22Rv1 (cell line): Measurements from ENCODE around the gene FADS2.

Experiments
- H3K27ac ChIP-seq: fragments of 450-650 bp; 2 replicates; pipeline ENCODE4 v1.5.1; 2017
- ZFX ChIP-seq: fragments of 450-650 bp; IDR thresholded peaks from 2 replicates; pipeline ENCODE4 v1.6.1; 2017; ENCODE audit warnings: antibody characterized with exemption, borderline replicate concordance
- TF ChIP-seq, protein P1 (sequence below): fragments of 450-650 bp; IDR thresholded peaks from 2 replicates; pipeline ENCODE4 v1.5.1; 2017; ENCODE audit warnings: mild to moderate bottlenecking

Gene FADS2

DNA sequence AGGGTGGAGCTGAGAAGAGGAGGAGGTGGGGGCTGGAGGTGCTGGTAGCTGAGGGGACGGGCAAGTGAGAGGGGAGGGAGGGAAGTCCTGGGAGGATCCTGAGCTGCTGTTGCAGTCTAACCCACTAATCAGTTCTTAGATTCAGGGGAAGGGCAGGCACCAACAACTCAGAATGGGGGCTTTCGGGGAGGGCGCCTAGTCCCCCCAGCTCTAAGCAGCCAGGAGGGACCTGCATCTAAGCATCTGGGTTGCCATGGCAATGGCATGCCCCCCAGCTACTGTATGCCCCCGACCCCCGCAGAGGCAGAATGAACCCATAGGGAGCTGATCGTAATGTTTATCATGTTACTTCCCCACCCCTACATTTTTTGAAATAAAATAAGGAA, 38.9 kb downstream of the FADS2 start:
- no peak overlapping the region for H3K27ac ChIP-seq
- TF ChIP-seq ZFX: no peak
- TF ChIP-seq, protein P1, sequence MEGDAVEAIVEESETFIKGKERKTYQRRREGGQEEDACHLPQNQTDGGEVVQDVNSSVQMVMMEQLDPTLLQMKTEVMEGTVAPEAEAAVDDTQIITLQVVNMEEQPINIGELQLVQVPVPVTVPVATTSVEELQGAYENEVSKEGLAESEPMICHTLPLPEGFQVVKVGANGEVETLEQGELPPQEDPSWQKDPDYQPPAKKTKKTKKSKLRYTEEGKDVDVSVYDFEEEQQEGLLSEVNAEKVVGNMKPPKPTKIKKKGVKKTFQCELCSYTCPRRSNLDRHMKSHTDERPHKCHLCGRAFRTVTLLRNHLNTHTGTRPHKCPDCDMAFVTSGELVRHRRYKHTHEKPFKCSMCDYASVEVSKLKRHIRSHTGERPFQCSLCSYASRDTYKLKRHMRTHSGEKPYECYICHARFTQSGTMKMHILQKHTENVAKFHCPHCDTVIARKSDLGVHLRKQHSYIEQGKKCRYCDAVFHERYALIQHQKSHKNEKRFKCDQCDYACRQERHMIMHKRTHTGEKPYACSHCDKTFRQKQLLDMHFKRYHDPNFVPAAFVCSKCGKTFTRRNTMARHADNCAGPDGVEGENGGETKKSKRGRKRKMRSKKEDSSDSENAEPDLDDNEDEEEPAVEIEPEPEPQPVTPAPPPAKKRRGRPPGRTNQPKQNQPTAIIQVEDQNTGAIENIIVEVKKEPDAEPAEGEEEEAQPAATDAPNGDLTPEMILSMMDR: no peak

DNA sequence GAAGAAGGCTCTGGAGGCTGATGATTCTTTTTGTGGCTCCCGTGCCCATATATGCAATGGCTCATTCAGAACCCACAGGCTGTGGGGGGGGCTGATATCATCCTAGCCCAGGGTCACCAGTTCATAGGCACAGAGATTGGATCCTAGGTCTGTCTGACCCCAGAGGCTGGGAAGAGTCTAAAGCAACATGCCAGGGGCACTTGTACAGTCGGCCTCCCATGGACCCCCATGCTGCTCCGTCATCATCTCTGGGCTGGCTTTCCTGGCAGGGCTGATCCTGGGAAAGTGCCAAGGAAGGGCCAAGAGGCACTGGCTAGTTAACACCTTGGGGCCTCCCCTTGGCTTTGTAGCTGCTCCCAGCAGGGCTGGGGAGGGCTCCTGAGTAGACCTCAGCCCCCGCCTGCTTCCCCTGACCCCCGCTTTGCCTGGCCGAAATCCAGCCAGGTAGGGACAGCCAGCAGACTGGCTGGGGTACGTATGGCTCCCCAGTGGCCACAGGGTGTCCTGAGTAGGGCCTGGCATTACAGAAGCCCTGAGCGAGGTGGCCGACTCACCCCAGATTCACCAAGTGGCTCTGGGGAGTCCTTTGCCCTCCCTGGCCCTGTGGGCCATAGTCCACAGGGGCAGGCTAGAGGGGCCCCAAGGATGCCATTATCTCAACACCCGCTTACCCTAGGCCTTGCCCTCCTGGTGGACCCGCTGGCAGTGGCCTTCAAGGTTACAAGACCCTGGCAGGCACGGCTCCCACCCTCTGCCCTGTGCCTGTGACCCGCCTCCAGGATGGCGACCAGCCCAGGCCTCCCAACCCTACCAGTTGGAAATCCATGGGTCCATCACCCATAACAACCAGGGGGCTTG, 40.7 kb downstream of the FADS2 start:
- no peak overlapping the region for H3K27ac ChIP-seq
- TF ChIP-seq ZFX: no peak
- TF ChIP-seq, protein P1: no peak

DNA sequence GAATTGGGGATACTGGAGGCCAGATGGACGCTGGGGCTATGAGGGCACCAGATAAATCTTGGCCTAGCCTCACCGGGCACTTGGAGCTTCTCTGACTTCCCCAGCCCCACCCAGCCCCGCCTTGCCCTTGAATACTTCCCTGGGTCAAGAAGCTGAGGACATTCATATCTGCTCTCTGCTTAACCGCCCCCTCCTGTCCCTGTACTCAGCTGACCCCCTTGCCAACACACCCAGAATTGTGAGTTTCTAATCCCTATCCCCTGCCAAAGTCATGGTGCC, 41.3 kb downstream of the FADS2 start:
- no peak for TF ChIP-seq ZFX
- TF ChIP-seq, protein P1: no peak
- H3K27ac ChIP-seq: no peak overlapping the region

DNA sequence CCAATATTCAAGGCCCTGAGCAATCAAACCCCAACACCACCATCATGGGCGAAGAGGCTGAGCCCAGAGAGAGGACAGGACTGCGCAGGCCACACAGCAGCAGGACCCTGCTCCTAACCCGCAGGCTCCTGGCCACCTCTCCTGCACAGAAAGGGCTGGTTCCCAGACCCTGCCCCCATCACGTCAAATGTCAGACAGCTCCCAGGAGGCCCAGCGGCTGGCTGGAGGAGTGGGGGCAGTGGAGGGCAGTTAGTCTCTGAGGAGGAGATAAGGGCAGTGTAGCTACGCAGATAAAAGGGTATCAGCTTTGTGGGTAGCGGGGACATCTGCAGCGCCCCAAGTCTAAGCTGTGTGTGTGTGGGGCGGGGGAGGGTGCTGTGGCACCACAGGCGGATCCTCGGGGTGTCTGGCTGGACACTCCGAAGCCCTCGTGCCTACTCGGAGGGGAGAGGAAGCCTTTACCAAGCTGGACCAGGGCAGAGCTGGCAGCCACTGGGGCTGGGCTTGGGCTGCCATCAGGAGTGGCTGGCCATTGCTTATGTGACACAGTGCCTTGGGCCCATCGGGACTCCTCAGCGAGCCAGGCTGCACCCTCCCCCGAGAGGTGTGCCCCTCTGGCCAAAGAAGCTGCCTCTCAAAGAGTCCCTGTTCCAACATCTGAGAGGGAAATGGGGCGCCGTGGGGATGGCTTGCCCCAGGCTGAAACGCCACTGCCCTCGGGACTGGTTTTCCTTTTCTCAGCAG, 41.8 kb downstream of the FADS2 start:
- H3K27ac ChIP-seq: no peak overlapping the region
- TF ChIP-seq, protein P1: no peak
- TF ChIP-seq ZFX: no peak

DNA sequence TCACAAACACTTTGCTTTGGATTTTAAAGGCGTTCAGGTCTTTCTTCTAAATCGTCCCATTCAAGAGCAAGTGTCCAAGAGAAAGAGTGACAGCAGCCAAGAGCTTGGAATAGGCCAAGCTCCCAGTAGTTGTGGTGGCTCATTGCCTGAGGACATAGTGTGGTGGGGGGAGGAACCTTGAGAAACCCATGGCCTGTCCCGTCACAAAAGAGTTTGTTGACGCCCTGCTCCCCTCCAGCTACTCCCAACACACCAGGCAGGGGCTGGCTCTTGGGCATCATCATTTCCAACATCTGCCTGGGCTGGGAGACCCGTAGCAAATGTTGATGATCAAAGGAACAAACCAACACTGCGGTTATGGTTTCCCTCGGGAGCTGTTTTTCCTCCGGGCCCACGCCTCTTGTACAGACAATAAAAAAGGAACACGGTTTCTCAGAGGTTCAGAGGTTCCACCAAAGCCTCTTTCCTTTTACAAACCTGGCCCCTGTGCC, 42.5 kb downstream of the FADS2 start:
- no peak overlapping the region for H3K27ac ChIP-seq
- no peak for TF ChIP-seq ZFX
- TF ChIP-seq, protein P1: no peak

DNA sequence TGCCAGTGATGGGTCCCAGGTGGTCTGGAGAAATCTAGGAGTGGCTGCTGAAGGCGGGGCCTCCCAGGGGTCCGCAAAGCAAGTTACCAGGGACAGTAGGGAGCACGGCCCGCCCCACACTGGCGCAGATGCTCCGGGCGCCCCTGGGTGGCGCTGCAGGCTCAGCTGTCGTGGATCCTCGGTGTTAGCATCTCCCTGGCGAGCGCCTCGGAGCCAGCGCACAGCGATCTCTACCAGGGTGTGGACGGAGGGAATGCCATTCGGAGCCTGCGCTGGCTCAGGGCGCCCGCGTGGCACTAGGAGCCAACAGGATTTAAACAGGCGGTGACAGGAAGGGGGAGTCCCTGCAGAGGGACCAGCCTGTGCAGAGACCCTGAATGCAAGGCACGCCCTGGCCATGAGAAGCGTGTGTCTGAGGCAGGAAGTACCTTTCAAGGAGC, 43.1 kb downstream of the FADS2 start:
- H3K27ac ChIP-seq: no peak overlapping the region

More for the DNA sequence above, 43.1 kb downstream of the FADS2 start:
- TF ChIP-seq, protein P1: peak; percentile 93
- no peak for TF ChIP-seq ZFX
